Measurements from ENCODE around the gene PLCB4. TPM values are rescaled to one million over a fixed set of nuclear protein-coding genes. Genes with fewer than 3 reads are reported as not detected.
A peak's percentile ranks its signal among the peaks of the same experiment; 100 is the strongest.

PLCB4 gene
- polyA plus RNA-seq, 3 donors, result 11.6 to 15.1 (median 14.9) TPM

GRCh38 chr20:9492067-9492466, 423.2 kb downstream of the PLCB4 start:
- no peak for DNase-seq

GRCh38 chr20:9493803-9494202, 424.9 kb downstream of the PLCB4 start:
- no peak for DNase-seq

- no peak for DNase-seq
These were observed 426.8 kb downstream of the PLCB4 start for GRCh38 chr20:9495701-9496100.

GRCh38 chr20:9496155-9496554, 427.3 kb downstream of the PLCB4 start:
- DNase-seq, result no peak

DNA sequence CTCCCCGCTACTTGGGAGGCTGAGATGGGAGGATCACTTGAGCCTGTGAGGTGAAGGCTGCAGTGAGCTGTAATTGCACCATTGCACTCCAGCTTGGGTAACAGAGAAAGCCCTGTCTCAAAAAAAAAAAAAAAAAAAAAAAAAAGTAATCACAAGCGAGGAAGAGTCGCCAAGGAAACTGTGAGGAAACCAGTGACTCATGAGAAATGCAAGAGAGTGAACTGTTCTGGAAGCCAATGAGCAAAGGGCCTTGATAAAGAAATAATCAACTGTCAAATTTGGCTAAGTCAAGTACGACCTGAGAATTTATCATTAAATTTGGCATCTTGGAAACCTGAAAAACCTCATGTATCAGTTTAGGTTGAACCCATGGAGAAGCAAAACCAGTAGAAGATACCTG, 429.4 kb downstream of the PLCB4 start:
- no peak for DNase-seq

GRCh38 chr20:9499126-9499899, 430.4 kb downstream of the PLCB4 start:
- DNase-seq, result no peak

DNA sequence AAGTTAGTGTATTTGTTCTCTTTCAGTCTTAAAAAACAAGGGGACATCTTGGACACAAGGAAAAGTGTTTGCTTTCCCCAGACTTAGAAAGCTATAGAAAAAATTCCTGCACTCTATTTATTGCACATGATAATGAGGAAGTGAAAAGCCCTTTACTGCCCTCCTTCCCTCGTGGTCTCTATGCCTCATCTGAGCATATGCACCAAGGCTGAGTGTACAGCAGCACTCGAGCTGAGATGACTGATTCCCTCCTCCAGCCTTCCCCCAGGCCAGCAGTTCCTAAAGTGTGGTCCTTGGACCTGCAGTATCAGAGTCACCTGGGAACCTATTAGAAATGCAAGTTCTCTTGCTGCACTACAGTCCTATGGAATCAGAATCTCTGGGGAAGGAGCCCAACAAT, 431.2 kb downstream of the PLCB4 start:
- DNase-seq, result no peak

- no peak for DNase-seq
These were observed 432.6 kb downstream of the PLCB4 start for GRCh38 chr20:9501473-9501872.

- no peak for DNase-seq
These were observed 434.8 kb downstream of the PLCB4 start for GRCh38 chr20:9503526-9504245.

- DNase-seq, result no peak
These were observed 437.5 kb downstream of the PLCB4 start for GRCh38 chr20:9506280-9506821.

DNA sequence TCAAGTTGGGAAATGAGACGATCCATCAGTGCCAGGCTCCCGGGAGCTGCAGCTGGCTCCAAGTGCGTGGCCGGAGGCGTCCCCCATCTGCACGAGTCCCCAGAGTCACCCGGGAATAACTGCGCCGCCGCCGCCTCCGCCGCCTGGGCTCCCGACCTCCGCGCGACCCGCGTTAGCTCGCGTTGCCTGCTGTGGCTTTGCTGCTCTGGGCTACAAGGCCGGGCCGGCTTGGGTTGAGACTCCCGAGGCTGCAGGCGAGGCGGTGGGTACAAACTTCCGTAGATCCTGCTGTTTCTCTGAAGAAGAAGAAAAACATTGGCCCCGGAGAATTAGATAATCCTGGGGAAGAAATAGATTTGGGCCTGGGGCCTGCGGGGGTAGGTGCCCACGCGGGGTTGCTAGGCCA, 438.1 kb downstream of the PLCB4 start:
- DNase-seq, result no peak

DNA sequence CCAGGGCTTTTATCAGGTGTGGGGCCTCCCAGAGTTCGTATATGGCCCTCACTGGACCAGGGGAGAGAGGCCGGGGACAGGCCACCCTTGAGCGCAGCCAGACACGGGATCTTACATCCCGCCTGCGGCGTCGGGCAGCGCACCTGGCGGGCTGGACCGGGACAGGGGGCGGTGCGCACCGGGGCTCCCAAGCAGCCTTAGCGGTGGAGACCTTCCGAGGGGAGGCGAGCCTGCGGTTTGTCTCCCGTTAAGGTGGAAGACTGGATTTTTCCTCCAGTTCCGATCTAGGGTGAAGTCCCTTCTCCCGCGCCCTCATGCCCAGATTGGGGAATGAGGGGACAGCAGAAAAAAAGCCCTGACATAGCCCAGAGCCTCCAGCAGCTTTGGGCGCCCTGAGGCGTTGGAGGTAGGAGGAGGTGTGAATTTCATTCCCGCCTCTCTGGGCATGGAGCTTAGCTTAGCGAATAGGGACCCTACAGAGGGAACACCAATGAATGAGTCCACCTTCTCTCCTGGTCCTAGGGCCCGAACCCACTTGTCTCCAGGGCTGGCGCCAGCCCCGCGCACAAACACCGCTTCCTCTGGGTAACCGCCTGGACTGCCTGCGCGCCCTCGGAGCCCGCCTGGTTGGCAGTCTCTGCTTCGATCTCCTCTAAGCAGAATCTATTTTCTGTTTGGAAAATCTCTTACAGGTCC, 438.8 kb downstream of the PLCB4 start:
- no peak for DNase-seq

- DNase-seq, result no peak
These were observed 439.4 kb downstream of the PLCB4 start for GRCh38 chr20:9508240-9508661.

DNA sequence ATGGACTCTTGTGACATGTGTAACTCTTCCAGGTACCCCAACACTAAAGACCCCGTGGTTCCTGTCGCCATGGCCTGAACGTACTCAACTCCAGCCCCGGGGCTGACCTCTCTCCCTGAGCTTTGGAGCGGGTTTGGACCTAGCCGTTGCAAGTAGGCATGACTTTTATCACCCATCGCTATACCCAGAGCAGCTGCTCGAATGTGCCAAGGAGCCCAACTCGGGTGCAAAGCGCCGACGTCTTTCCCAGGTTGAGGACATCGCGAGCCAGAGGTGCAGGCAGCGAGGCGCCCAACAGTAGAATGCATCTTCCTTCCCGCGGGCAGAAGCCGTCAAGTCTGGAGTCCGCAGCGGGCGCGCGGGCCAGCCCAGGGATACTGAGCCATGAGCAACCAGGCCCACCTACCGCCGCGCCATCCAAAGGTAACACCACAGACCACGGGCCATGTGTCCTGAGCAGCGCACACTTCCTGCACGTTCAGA, 439.9 kb downstream of the PLCB4 start:
- DNase-seq, result no peak

DNA sequence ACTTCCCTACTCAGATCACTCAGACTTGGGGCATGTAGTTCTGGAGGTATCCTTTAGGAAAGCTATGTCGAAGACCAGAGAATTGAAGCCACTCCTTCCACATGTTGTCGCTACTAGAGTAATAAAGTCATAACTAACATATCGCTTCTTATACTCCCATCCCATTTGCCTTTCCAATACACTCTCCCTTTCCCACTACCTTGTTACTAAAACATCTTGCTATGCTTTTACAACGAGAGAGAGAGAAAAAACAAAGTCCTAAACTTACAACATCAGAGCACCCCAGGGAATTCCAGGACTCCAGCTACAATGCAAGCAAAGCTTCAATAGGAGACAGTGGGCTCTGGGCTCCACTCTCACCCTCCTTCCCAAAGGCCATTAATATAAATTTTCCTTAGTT, 440.4 kb downstream of the PLCB4 start:
- DNase-seq, result no peak

GRCh38 chr20:9510911-9511310, 442.0 kb downstream of the PLCB4 start:
- DNase-seq, result no peak

DNA sequence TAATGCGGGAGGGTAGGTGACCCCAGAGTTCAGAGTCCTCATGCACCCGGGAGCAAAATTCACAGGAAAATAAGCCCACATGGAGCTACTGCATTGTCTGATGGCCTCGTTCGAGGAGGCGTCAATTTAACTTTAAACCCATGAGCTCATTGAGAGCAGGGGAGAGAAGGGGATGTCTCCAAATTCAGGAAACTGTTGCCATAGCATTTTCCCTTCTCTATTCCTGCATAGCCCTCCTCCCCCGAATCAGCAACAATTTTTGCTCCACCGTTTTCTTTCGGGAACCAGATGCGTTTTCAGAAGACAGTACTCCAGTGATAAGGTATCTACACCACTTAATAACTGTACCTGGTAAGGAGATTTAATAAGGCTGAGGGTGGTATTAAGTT, 445.2 kb downstream of the PLCB4 start:
- no peak for DNase-seq

- DNase-seq, result peak; percentile 71
These were observed 445.8 kb downstream of the PLCB4 start, which contains the start of gene LAMP5 for GRCh38 chr20:9514461-9515213. LAMP5 (plus strand) TSS chr20:9514590; CDS start chr20:9514853, 263 bp downstream.

DNA sequence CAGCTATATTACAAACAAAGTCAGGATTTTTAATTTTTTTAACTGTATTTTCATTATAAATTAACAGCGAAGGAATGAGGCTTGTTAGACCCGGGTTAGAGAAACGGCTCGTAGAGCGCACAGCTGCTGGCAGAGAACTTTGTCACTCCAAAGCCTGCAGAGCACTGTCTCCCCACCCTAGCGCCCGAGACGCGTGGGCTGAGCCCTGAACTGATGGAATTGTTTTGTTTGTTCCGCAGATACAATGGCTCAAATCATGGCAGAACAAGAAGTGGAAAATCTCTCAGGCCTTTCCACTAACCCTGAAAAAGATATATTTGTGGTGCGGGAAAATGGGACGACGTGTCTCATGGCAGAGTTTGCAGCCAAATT, 446.3 kb downstream of the PLCB4 start:
- DNase-seq, result no peak

DNA sequence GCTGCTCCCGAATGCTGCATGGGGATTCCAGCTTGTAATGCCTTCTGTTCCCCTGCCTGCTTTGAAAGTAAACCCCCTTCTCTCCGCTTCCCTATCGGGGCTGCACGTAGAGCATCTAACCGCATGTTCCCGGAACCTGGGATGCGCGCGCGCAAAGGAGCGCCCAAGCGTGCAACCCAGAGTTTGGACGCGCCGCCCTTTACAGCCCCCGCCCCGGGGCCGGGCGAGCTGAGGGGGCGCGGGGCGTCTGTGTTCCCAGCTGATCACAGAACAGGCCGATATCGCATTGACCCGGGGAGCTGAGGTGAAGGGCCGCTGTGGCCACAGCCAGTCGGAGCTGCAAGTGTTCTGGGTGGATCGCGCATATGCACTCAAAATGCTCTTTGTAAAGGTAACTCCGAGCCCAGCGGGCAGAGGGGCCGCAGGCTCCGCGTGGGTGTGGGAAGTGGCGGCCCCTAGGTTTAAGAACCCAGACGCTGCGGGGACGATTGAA, 446.9 kb downstream of the PLCB4 start:
- DNase-seq, result no peak

DNA sequence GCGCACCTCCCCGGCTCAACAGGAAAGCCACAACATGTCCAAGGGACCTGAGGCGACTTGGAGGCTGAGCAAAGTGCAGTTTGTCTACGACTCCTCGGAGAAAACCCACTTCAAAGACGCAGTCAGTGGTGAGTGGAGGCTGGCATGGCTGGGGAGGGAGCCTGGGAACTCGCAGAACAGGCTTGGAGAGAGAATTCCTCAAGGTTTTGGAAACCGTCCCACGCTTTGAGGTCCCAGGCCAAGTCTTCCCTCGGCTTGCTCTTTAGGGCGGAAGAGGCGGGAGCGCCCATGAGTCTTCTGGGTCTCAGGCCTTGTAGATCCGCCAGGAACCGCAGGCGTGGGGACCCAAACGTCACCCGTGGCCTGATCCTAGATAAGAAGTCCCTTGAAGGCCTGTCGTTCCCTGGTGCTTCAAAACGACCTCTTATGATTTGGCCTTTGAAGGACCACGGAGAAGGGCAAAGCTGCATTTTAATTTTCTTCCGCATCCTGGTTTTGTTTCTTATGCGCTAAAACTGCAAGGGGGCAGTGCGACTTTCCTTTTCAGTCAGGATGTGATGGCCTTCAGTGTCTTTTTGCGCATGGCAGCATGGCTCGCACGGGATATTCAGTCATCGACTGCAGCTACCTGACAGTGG, 447.5 kb downstream of the PLCB4 start:
- no peak for DNase-seq
